Suprapubic skin (tissue), 4 donors: Measurements from ENCODE around the gene AMPD3. TPM values are rescaled to one million over a fixed set of nuclear protein-coding genes. Genes with fewer than 3 reads are reported as not detected.

Experiments used
- DNase-seq, 2 donors: peaks; one replicate each; pipeline ENCODE4 v3.0.0-alpha.2; 2019; ENCODE audit warnings: low spot score in 2 of 2
- H3K27ac ChIP-seq: fragments of 200-600 bp; sonication (generic); one replicate; pipeline ENCODE4 v1.5.1; 2019
- H3K27me3 ChIP-seq: fragments of 200-600 bp; sonication (generic); one replicate; pipeline ENCODE4 v1.5.1; 2019
- H3K36me3 ChIP-seq: fragments of 200-600 bp; sonication (generic); one replicate; pipeline ENCODE4 v1.5.1; 2019
- H3K4me1 ChIP-seq: fragments of 200-600 bp; sonication (generic); one replicate; pipeline ENCODE4 v1.5.1; 2019
- H3K4me3 ChIP-seq: fragments of 200-600 bp; sonication (generic); one replicate; pipeline ENCODE4 v1.5.1; 2019; ENCODE audit warnings: mild to moderate bottlenecking
- H3K9me3 ChIP-seq: fragments of 200-600 bp; sonication (generic); one replicate; pipeline ENCODE4 v1.5.1; 2019
- EP300 ChIP-seq: sonication (generic); formaldehyde crosslinking; IDR thresholded peaks from one replicate; pipeline ENCODE4 v1.6.1; 2017; ENCODE audit warnings: antibody characterized with exemption
- POLR2A ChIP-seq, 2 donors: fragments of 450-650 bp; IDR thresholded peaks; one replicate each; pipeline ENCODE4 v1.6.1; 2017; ENCODE audit warnings: antibody characterized with exemption in 2 of 2, mild to moderate bottlenecking in 2 of 2, moderate library complexity in 2 of 2
- POLR2AphosphoS5 ChIP-seq, 3 donors: sonication (generic); formaldehyde crosslinking; IDR thresholded peaks; one replicate each; pipeline ENCODE4 v1.6.1; 2017; ENCODE audit warnings: antibody characterized with exemption in 3 of 3
- WGBS: methylation state at CpG from one replicate; pipeline ENCODE4 v1.1.5; 2018; 5-methylcytosine and 5-hydroxymethylcytosine counted together
- total RNA-seq, 4 donors: library from RNA; depleted of rRNA; stranded (reverse); fragments of >200 nt; gene quantifications; one replicate each; pipeline ENCODE4 v1.1.0, GENCODE V29; 2016
- TF ChIP-seq, protein P1 (sequence below), 2 donors: fragments of 200-600 bp in 1 of 2; fragments of 450-650 bp in 1 of 2; sonication (generic) in 1 of 2; IDR thresholded peaks; one replicate each; pipeline ENCODE4 v1.5.1; 2016 to 2019; ENCODE audit warnings: antibody characterized with exemption in 2 of 2, mild to moderate bottlenecking in 1 of 2, moderate library complexity in 1 of 2

AMPD3 gene
- total RNA-seq, 4 donors from 2014 or later, result 23.5 to 51.7 (median 27.4) TPM

DNA sequence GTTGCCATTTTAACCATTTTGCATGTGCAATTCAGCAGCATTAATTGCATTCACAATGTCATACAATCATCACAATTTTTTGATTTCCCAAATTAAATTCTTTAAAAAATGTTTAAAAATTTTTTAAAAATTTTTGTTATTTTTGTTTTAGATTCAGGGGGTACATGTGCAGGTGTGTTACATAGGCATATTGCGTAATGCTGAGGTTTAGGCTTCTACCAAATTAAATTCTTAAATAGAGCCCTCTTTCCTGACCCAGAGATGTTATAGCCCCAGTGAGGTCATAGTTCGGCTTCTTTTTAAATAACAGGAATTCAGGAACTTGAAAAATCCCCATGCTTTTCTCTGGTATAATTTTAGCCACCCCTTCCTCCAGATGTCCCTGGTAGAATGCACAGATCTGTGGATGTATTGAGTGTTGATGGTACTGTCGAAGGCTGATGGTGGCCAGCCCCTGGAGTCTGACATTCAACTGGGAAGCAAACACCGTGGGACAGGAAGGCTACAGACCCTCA is 11.3 kb upstream of the AMPD3 start:
- H3K27ac ChIP-seq, result no peak overlapping the region
- H3K4me1 ChIP-seq, result no peaks in the 10 kb centered on the region
- H3K36me3 ChIP-seq, result no peaks in the 10 kb centered on the region
- DNase-seq, result no peak
- no peak overlapping the region for H3K4me3 ChIP-seq
- 81% methylated on average over 4 of the region's 4 CpGs for WGBS
- H3K9me3 ChIP-seq, result no peaks in the 10 kb centered on the region
- no peak for TF ChIP-seq POLR2AphosphoS5 (IDR thresholded peaks at IDR 0.05)
- TF ChIP-seq, protein P1, sequence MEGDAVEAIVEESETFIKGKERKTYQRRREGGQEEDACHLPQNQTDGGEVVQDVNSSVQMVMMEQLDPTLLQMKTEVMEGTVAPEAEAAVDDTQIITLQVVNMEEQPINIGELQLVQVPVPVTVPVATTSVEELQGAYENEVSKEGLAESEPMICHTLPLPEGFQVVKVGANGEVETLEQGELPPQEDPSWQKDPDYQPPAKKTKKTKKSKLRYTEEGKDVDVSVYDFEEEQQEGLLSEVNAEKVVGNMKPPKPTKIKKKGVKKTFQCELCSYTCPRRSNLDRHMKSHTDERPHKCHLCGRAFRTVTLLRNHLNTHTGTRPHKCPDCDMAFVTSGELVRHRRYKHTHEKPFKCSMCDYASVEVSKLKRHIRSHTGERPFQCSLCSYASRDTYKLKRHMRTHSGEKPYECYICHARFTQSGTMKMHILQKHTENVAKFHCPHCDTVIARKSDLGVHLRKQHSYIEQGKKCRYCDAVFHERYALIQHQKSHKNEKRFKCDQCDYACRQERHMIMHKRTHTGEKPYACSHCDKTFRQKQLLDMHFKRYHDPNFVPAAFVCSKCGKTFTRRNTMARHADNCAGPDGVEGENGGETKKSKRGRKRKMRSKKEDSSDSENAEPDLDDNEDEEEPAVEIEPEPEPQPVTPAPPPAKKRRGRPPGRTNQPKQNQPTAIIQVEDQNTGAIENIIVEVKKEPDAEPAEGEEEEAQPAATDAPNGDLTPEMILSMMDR (IDR thresholded peaks at IDR 0.05), result no peak
- no peak for TF ChIP-seq POLR2A (IDR thresholded peaks at IDR 0.05)
- no peak for TF ChIP-seq EP300
- peaks cover 2% of the 10 kb centered on the region for H3K27me3 ChIP-seq

DNA sequence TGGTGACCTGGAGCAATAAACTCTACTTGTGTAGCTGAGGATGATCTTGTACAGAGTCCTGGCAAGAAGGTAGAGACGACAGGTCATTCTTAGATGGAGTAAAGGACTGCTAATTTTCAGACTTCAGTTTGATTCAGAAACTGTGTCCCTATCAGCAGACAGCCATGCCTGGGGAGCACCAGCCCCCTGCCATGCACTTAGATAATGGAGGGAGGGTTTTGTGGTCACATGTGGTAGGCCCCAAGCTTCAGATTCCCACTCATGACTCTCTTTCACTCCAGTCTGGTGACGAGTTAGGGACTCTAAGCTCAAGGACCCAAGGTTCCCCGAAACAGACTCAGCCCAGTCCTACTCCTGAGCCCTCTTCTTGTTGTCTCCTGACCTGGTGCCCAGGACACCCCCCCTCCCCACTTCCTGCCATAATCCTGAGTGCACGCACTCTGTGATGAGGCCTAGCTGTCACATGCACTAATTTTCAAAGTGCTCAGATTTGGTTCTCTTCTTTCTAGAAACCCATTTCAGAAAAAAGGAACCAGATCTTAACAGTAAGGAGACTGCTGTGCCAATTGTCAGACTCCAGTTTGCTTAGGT is 10.2 kb upstream of the AMPD3 start:
- Histone ChIP-seq H3K27ac (no peak overlapping the region), H3K4me3 (no peak overlapping the region), H3K9me3 (no peaks in the 10 kb centered on the region), H3K4me1 (no peaks in the 10 kb centered on the region), H3K27me3 (peaks cover 2% of the 10 kb centered on the region), H3K36me3 (no peaks in the 10 kb centered on the region)
- WGBS, result 89% methylated on average over 4 of the region's 4 CpGs
- TF ChIP-seq POLR2AphosphoS5 (IDR thresholded peaks at IDR 0.05), result no peak
- TF ChIP-seq POLR2A (IDR thresholded peaks at IDR 0.05), result no peak
- TF ChIP-seq, protein P1 (IDR thresholded peaks at IDR 0.05), result no peak
- TF ChIP-seq EP300, result no peak
- no peak for DNase-seq

DNA sequence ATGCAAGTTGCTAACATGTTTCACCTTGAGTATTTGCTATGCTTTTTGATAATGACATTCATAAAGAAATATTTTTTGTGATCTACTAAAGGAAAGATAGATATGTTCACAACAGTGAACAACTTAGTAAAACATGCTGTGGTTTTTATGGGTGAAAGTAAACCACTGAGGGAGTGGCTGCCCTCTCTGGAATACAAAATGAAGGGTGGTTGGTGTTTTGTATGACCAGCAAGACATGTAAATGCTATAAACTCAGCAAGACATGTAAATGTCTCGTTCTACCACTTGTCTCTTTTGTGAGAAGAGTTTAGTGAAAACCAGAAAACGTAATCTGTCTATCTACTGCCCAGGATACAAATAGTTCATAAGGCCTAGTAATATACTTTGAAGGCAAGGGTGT is 7.6 kb upstream of the AMPD3 start:
- Histone ChIP-seq H3K27ac (no peak overlapping the region), H3K36me3 (no peaks in the 10 kb centered on the region), H3K4me1 (peaks cover 20% of the 10 kb centered on the region), H3K27me3 (peaks cover 2% of the 10 kb centered on the region), H3K9me3 (no peaks in the 10 kb centered on the region), H3K4me3 (no peak overlapping the region)
- 93% methylated on average over 2 of the region's 2 CpGs for WGBS
- DNase-seq, result no peak
- TF ChIP-seq EP300 (no peak), POLR2A (IDR thresholded peaks at IDR 0.05) (no peak), POLR2AphosphoS5 (IDR thresholded peaks at IDR 0.05) (no peak)
- TF ChIP-seq, protein P1 (IDR thresholded peaks at IDR 0.05), result no peak

DNA sequence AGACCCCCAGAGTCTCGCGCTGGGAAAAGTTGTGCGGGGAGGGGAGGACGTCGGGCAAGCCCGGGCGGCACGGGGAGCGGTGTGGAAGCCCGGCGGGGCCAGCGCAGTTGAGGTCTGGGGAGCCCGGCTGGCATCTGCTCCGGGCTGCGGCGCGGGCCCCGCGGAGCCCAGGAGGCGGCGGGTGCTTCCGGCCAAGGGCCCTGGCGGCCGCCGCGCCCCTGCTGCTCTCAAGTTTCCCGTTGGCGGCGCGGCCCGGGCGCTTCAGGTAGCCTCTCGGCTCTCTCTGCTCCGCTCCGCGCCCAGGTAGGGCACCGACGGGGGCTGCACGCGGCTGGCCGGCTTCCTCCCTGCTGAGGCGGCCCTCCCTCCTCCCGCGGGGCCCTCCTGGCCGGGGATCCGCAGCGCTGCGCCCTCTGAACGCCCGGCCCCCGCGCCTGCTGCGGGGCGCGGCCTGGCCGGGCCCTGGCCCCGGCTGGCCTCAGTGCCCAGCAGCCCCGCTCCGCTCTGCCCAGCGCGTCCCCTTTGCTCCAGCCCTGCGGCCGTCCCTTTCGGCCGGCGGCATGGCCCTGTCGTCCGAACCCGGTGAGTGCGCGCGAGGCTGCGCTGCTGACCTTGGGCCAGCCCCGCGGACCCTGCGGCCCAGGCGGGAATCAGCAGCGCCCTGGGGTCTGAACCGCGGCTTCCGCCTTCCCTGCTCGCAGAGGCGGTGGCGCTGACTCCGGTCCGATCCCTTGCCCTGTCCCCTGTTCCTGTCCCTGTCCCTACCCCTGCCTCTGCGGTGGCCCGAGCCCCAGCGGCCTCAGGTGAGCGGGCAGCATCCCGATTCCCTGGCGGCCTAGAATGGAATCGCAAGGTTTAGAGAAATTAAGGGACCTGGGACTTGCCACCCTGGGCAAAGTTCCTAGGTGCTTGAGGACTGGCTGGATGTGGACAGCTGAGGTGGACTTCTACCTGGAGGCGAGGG is 4.3 kb upstream of the AMPD3 start:
- Histone ChIP-seq H3K4me3 (peak overlapping the region; percentile 59), H3K4me1 (peaks cover 28% of the 10 kb centered on the region), H3K27ac (peak overlapping the region; percentile 67), H3K27me3 (peaks cover 2% of the 10 kb centered on the region), H3K9me3 (no peaks in the 10 kb centered on the region), H3K36me3 (no peaks in the 10 kb centered on the region)
- TF ChIP-seq, protein P1 (IDR thresholded peaks at IDR 0.05), result peak; percentile 38 to 54
- no peak for TF ChIP-seq EP300
- no peak for DNase-seq
- WGBS, result 4% methylated on average over 29 of the region's 94 CpGs
